ENCODE measurements around the gene MAD1L1. TPM values are rescaled to one million over a fixed set of nuclear protein-coding genes. Genes with fewer than 3 reads are reported as not detected.

Gene MAD1L1
- total RNA-seq, 1 donor from 2014 or later = 32.3 TPM

GRCh38 chr7:1989049-1989860 lies 243.5 kb downstream of the MAD1L1 start:
- H4K20me1 ChIP-seq (ENCODE audit: insufficient read depth, low read length) = peaks cover 21% of the 10 kb centered on the region
- no peak overlapping the region for H3K9ac ChIP-seq (ENCODE audit: low read length)
- FAIRE-seq (no peak), DNase-seq (ENCODE audit: low read depth) (no peak)
- H3K4me3 ChIP-seq (ENCODE audit: insufficient read depth, low read depth, low read length) = no peak overlapping the region
- no peaks in the 10 kb centered on the region for H3K4me1 ChIP-seq (ENCODE audit: insufficient read depth, low read length)
- no peaks in the 10 kb centered on the region for H3K9me3 Mint-ChIP-seq (ENCODE audit: unreplicated experiment)
- no peak overlapping the region for H3K4me3 Mint-ChIP-seq (ENCODE audit: unreplicated experiment)
- peaks cover 10% of the 10 kb centered on the region for H3K36me3 Mint-ChIP-seq (ENCODE audit: low read depth, unreplicated experiment)
- H3K27me3 ChIP-seq (ENCODE audit: insufficient read depth, low read length) = no peaks in the 10 kb centered on the region
- no peak overlapping the region for H3K4me2 ChIP-seq (ENCODE audit: low read length)
- no peak overlapping the region for H3K27ac Mint-ChIP-seq (ENCODE audit: unreplicated experiment)
- peaks cover 3% of the 10 kb centered on the region for H3K4me1 Mint-ChIP-seq (ENCODE audit: low read depth, unreplicated experiment)
- no peak overlapping the region for H3K27ac ChIP-seq (ENCODE audit: low read depth, low read length)
- H3K79me2 ChIP-seq (ENCODE audit: insufficient read depth, low read length) = no peaks in the 10 kb centered on the region
- H3K9me3 ChIP-seq (ENCODE audit: insufficient read depth, low read depth, low read length) = no peaks in the 10 kb centered on the region
- no peaks in the 10 kb centered on the region for H3K27me3 Mint-ChIP-seq (ENCODE audit: low read depth, unreplicated experiment)
- no peak overlapping the region for H2AFZ ChIP-seq (ENCODE audit: low read depth, low read length)
- TF ChIP-seq CTCF (IDR thresholded peaks at IDR 0.05; ENCODE audit: insufficient read depth, low read depth, low read length) (no peak), EZH2 (IDR thresholded peaks at IDR 0.05; ENCODE audit: insufficient read depth, low read length) (no peak)
- H3K36me3 ChIP-seq (ENCODE audit: insufficient read depth, low read length) = no peaks in the 10 kb centered on the region

GRCh38 chr7:1988533-1988930 lies 244.2 kb downstream of the MAD1L1 start:
- Histone ChIP-seq H3K79me2 (ENCODE audit: insufficient read depth, low read length) (no peaks in the 10 kb centered on the region), H3K4me3 (ENCODE audit: insufficient read depth, low read depth, low read length) (no peak overlapping the region), H4K20me1 (ENCODE audit: insufficient read depth, low read length) (peaks cover 14% of the 10 kb centered on the region), H3K36me3 (ENCODE audit: insufficient read depth, low read length) (no peaks in the 10 kb centered on the region), H2AFZ (ENCODE audit: low read depth, low read length) (no peak overlapping the region), H3K4me1 (ENCODE audit: insufficient read depth, low read length) (no peaks in the 10 kb centered on the region), H3K9me3 (ENCODE audit: insufficient read depth, low read depth, low read length) (no peaks in the 10 kb centered on the region), H3K27me3 (ENCODE audit: insufficient read depth, low read length) (no peaks in the 10 kb centered on the region), H3K27ac (ENCODE audit: low read depth, low read length) (no peak overlapping the region), H3K4me2 (ENCODE audit: low read length) (no peak overlapping the region), H3K9ac (ENCODE audit: low read length) (no peak overlapping the region)
- DNase-seq (ENCODE audit: low read depth) (no peak), FAIRE-seq (no peak)
- H3K27me3 Mint-ChIP-seq (ENCODE audit: low read depth, unreplicated experiment) = no peaks in the 10 kb centered on the region
- H3K27ac Mint-ChIP-seq (ENCODE audit: unreplicated experiment) = no peak overlapping the region
- no peak overlapping the region for H3K4me3 Mint-ChIP-seq (ENCODE audit: unreplicated experiment)
- H3K4me1 Mint-ChIP-seq (ENCODE audit: low read depth, unreplicated experiment) = peaks cover 3% of the 10 kb centered on the region
- peaks cover 10% of the 10 kb centered on the region for H3K36me3 Mint-ChIP-seq (ENCODE audit: low read depth, unreplicated experiment)
- TF ChIP-seq EZH2 (IDR thresholded peaks at IDR 0.05; ENCODE audit: insufficient read depth, low read length) (no peak), CTCF (IDR thresholded peaks at IDR 0.05; ENCODE audit: insufficient read depth, low read depth, low read length) (no peak)
- no peaks in the 10 kb centered on the region for H3K9me3 Mint-ChIP-seq (ENCODE audit: unreplicated experiment)
